Measurements from ENCODE around the gene HAO1.
"Not testable (repeated sequence)": the region's sequence is repeated elsewhere in the genome, so short reads cannot be mapped to it uniquely, and the experiment has no call there.

The HAO1 gene

DNA sequence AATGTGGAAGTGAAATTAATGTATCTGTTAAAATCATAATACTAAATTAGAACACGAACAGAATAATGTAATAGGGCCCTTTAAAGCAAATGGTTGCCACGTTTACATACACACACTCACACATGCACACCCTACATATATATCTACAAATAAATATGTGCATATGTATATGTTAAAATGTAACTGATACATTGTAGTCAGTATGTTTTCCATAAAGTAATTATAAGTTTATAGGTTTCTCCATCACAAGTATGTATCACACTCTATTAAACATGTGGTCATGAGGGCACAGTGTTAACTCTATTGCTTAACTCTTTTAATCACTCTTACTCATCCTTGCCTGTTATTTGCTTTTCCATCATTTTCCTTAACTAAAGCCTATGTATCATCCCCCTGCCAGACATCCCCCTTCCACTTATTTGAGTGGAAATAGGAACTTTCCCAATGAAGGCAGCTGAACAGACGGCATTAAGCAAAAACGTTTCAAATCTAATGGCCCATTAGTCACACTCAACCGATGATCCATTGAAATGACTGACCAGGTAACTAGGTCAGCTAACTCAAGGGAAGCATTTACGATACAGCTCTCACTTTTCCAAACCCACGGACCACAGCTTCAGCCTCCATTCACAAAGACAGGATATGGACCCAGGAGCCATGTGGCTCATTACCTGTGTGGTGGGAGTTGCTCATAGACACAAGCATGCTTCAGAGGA is 89.3 kb downstream of the HAO1 start:
- no peak for DNase-seq

DNA sequence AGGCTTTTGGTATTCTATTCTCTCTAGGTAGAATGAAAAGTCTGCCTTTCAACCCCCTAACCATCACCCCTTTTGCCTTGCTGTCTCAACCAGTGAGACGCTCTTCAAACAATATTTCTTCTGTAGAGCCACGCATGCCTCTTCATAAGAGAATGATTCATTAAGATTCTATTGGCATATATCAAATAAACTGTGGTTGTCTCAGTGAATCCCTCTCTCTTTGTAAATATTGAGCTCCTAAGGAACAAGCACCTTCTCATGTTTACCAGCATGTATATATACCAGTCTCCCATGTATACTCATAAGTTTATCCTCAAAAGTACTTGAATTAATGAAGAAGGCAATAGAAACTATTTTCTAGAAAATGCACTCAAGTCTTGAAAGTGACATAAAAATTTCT is 90.6 kb downstream of the HAO1 start:
- no peak for DNase-seq

DNA sequence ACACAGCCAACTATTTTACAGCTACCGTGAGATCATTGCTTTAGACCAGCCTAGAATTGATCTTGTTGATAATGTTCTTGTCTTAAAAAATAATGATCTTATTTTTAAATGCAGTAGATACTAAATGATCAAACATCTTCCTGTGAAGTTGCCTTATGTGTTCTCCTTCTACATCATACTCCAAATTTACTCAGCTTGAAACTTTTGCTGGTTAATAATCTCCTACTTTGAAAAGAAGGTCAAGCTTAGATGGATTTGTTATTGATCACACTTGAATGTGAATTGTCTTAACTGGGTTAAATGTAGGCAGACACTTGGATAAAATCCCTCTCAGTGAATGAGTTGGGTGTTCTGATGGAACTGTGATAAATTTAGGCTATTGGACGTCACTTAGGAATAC is 91.9 kb downstream of the HAO1 start:
- no peak for DNase-seq

DNA sequence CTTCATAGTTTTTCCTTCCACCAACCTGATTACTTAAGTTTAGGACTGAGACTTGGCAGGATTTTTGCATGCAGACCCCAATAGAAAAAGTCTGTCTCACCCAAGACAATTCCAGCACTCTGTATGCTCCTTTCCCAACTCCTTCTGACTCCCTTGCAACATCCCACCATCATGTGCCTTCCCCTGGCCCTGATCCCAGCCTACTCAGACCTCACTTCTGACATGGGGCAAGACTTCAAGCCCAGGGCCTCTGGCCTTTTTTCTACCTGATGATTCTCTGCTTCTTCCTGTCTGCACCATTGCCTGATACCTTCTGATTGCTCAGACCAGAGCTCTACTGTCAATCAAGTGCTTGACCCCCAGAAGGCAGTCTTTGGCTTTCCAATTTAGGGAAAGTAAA is 96.6 kb downstream of the HAO1 start:
- DNase-seq, result no peak

DNA sequence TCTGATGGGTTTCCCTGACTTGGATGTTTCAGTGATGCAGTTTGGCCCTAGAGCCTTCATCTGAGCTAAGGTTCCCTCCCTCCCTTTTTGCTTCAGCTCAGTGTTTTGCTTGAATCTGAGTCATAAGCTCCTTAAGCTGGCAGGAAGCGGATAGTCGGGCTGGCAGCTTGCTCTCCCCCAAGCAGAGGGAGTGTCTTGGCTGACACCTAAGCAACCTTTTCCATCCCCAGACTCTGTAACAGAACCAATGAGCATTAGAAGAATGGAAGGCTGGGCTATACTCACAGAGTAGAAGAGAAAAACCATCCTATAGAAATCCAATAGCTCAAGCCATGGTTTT is 98.3 kb downstream of the HAO1 start:
- no peak for DNase-seq

DNA sequence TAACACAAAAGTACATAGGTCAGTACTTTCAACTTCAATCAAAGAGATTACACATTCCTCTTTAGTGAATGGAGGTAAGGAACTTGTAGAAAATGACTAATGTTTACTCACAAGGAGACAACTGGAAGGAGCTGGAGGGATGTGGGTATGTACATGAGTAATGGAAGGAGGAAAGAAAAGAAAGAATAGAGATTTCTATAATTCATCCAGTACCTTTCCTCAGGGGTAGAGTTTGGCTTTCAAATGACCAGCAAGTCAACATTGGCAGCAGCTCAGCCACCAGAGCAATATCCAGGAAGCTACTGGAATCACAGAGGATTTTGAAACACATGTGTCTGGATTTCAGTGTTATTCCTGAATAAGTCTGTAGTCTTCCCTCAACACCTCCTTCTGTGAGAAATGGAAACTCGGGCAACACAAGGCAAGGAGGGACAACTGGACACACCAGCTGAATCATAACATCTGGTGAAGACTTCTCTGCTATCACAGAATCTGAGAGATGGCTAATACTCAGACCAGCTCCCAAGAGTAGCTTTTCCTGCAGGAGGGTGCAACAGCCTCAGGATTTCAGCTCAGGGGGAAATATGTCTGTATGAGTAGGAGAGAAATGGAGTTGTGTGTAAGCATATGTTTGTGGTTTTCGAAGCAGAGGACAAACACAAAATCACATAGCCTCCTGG is 98.8 kb downstream of the HAO1 start:
- no peak for DNase-seq

DNA sequence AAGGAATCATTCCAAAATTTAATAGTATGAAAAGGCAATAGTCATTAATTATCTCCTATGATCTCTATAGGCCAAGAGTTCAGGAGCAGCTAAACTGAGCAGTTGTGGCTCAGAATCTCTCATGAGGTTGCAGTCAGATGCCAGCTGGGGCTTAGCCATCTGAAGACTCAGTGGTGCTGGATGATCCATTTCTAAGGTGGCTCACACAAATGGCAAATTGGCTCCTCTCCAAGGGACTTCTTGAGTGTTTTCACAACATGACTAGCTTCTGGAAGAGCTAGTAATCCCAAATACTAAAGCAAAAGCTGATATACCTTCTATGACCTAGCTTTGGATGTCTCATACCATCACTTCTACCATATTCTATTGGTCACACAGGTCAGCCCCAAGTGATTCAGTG is 104.2 kb downstream of the HAO1 start:
- DNase-seq, result no peak

DNA sequence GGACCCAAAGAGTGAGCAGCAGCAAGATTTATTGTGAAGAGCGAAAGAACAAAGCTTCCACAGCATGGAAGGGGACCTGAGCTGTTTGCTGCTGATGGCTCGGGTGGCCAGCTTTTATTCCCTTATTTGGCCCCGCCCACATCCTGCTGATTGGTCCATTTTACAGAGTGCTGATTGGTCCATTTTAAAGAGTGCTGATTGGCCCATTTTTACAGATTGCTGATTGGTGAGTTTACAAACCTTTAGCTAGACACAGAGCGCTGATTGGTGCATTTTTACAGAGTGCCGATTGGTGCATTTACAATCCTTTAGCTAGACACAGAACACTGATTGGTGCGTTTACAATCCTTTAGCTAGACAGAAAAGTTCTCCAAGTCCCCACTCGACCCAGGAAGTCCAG is 105.8 kb downstream of the HAO1 start:
- DNase-seq, result not testable (repeated sequence)
